NOMO-1 treated with DMSO at 0.1 percent for 48 hours (cell line): Measurements from ENCODE around the gene PGM2L1.

Experiments
- DNase-seq: peaks from one replicate; lab custom pipeline; 2025; ENCODE audit not compliant: unreplicated experiment; lab: John Stamatoyannopoulos, UW

PGM2L1 gene

DNA sequence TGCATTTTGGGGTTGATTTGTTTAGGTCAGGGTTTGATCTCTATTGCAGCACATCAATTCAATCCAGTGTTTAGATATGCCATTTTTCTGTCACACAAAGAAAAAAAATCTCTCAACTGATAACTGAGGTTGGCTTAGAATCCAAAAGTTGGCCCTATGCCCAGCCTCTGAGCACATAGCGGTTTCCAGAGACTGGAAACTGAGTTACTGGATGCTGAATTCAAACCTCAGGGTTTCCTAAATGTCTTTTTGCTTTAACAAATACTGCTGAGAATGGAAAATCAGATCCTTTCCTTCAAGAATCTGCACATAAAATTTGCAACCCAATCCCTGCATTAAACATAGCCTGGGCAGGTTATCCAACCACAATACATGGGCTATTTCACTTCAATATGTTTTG, 90.8 kb downstream of the PGM2L1 start:
- DNase-seq: no peak

DNA sequence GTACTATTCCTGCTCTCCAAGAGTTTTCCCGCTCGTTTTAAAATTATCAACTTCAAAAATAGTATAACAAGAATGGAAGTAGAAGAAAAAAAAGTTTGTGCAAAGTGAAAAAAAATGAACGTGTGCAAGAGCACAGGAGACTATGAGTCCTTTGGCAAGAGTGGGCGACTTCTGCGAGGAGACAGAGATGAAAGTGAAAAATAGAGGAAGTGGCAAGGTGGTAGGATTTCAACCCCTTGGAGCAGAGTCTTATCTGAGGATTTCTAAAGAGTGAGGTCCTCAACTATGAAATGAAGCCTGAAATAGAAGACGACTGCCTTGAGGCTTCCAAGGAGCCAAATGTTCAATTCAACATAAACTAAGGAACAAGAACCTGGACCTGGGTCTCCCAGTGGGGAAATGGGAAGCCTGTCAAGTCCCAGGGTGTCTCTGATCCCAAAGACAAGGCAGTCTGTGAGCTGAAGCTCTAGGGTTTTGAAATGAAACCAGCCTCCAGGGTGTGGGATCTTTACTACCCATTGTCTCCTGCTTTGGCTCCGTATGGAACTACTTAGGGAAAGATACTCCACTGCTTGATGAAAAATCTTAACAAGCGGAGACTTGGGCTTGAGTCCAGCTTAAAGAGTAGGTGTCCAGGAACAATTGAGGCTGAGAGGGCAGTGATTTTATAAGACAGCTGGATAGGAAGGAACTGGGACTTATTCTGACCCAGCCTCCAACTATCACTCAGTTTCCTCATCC, 91.6 kb downstream of the PGM2L1 start:
- peak; percentile 64 for DNase-seq

DNA sequence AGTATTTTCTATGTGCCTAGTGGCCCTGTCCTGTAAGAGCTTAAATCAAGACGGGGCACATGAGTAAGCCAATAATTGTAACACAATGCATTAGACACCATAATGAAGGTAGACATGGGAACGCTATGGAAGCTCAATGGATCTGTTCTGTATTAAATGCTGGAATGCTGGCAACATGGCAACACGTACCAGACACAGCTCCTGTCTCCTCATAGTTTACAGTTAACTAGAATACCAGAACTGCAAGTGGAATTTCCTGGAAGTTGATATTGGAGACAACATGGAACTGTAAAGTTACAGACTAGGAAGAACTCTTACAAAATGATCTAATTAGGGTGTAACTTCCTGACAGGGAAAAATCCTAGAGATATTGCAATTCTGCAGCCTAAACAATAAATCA, 99.2 kb downstream of the PGM2L1 start:
- DNase-seq: no peak

DNA sequence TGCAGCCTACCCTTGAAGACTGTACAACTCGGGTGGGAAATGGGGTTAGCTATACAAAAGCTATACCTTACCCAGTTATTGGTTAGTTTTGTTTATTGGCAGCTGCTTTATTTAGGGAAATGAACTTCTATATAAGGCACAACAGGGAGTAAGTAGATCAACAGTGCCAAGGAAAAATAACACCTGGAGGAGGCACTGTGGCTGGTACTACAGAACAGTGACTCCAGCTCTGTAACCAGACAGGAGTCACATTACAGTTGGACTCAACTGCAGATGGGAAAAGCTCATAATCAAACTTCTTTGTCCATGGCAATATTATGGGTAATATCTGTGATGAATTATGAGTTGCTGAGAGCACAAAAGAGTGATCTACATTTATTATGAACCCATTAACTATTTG, 100.7 kb downstream of the PGM2L1 start:
- DNase-seq: no peak

DNA sequence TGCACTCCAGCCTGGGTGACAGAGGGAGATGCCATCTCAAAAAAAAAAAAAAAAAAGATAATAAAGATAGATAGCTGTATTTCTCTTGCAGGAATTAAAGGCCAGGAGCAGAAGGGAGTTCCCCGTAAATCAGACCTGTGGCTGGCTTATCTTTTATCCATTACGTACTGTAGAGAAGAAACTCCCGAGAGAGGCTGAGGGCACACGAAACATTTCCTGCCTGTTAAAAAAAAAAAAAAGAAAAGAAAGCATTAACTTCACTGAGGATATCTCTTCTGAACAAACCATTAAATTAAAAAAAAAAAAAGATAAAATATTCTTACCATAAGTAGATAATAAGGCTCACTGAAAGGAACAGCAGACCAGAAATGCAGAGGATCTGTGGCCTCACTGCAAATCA, 109.3 kb downstream of the PGM2L1 start:
- no peak for DNase-seq

DNA sequence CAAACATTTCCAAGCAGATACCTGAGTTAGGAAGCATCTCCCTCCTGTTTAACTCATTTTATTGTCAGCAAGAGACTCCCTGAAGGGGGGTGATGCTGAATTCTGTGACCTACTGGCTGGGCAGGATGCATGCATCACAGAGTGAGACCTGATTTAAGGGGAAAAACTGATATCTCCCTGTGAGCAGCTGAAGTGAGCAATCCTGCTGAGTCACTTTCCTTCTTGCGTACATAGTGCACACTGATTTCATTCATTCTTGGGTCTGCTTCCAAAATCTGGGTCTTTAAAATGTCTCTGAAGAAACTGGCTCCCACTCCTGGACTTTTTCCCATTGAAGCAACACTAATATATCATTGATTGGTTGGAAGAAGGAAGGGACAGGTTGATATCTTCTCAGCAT, 110.1 kb downstream of the PGM2L1 start:
- no peak for DNase-seq

DNA sequence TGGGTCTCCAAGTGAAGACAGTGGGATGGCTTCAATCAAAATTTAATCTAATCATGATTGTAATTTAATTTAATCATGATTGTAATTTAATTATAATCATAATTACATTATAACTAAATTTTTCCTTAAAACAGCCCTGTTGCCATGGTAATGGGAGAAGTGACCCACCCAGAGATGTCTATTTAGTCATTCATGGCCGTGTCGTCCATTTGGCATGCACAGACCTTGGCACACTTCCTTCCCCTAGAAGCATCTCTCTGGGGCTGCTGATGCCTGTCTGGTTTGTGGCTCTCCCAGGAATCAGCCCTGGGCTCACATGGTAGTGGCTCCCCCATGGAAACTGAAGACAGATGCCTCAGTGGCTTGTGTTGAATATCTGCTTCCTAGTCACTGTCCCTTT, 113.8 kb downstream of the PGM2L1 start:
- no peak for DNase-seq

DNA sequence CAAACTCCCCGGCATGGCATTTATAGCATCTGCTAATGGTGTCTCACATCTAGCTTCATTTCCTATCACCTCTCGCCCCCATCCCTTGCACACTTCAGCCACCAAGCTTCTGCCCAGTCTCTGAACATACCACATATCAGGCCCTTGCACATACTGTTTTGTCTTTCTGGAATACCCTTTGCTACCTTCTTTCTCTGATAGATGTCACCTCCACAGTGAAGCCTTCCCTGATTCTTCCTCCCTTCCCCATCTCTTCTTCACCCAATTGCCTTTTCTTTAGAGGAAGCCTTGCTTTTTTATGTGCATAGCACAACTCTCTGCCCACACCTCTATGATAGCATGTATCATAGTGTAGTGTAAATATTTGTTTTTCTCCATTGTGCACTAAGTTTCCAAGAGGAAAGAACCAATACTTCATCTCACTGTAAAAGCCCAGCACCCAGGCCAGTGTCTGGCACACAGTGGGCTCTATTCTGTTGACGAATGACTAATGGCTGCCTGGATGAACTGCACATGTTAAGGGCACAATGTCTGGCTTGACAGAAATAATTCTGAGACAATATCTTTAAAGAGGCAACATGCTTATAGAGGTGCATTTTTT, 114.6 kb downstream of the PGM2L1 start:
- DNase-seq: no peak

DNA sequence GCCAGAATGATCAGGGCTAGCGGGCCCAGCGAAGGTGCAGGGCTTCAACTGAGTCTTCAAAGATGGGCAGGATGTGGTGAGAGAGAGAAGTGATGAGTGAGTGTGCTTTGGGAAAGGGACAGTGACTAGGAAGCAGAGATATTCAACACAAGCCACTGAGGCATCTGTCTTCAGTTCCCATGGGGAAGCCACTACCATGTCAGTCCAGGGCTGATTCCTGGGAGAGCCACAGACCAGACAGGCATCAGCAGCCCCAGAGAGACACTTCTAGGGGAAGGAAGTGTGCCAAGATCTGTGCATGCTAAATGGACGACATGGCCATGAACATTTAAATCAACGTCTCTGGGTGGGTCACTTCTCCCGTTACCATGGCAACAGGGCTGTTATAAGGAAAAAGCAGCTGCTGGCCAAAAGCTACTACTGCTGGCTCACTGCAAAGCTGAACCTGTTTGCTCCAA, 115.3 kb downstream of the PGM2L1 start:
- no peak for DNase-seq

DNA sequence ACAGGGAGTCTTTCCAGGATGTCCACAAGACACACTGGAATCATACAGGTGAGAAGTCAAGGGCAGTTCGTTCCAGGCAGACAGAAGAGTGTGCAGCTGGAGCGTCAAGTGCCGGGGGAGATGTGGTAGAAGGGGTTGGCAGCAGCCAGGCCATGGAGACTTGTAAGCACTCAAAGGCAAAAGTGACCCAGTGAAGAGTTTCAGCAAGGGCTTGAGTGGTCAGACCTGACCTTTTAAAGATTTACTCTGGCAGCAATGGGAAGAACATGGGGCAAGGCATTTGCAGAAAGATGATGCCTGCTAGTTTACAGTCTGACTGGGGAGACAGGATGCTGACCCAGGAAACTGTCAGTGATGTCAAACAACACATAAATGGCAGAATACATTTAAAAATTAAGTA, 115.8 kb downstream of the PGM2L1 start:
- no peak for DNase-seq

DNA sequence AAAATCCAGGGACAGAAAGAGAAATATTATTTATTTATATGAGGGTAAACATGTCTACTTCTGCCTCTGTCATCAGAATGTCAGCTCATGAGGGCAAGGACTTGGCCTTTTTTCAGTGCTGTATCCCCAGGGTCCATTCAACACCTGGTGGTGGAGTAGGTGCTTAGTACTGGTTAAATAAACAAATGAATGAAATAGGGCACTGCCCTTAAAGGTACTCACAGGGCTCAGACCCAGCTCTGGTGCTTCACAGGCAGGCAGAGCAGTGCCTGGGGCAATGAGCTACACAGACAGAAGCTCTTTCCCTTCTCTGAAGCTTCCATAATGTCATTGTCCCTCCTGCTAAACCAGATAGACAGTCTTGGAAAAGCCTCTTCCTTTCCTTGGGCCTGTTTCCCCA, 117.7 kb downstream of the PGM2L1 start:
- DNase-seq: no peak
